OCI-LY3 (cell line): ENCODE measurements around the gene GMPS.

ENCODE experiments used
- H2AFZ ChIP-seq: fragments of 200-600, 300-600 bp; shearing (Covaris generic); 2 replicates; pipeline ENCODE4 v1.6.0; 2014; ENCODE audit warnings: antibody characterized with exemption, low read depth, low read length
- H3K27ac ChIP-seq: fragments of 200-600, 300-600 bp; sonication (generic); 2 replicates; pipeline ENCODE4 v1.5.1; 2014; ENCODE audit warnings: mild to moderate bottlenecking, low read length, moderate library complexity, mixed read lengths
- H3K27me3 ChIP-seq: fragments of 200-600, 300-600 bp; sonication (generic); 2 replicates; pipeline ENCODE4 v1.6.1; 2014; ENCODE audit warnings: low read depth, low read length, mixed read lengths
- H3K36me3 ChIP-seq: fragments of 200-600, 300-600 bp; sonication (generic); replicated peaks from 2 replicates; pipeline ENCODE3; 2014; ENCODE audit warnings: low read depth, low read length, mixed read lengths
- H3K4me1 ChIP-seq: fragments of 300-600, 200-600 bp; sonication (generic); 2 replicates; pipeline ENCODE4 v1.6.1; 2014; ENCODE audit warnings: low read length, mixed read lengths
- H3K4me2 ChIP-seq: fragments of 200-600, 300-600 bp; sonication (generic); 2 replicates; pipeline ENCODE4 v1.6.1; 2014; ENCODE audit warnings: low read length, mixed read lengths
- H3K4me3 ChIP-seq: fragments of 300-600, 200-600 bp; sonication (generic); 2 replicates; pipeline ENCODE4 v1.5.1; 2014; ENCODE audit warnings: antibody characterized with exemption, mild to moderate bottlenecking, low read length, moderate library complexity
- H3K79me2 ChIP-seq: fragments of 300-600, 200-600 bp; shearing (Covaris generic); 2 replicates; pipeline ENCODE4 v1.6.1; 2014; ENCODE audit warnings: mild to moderate bottlenecking, low read length, mixed read lengths
- H3K9ac ChIP-seq: fragments of 300-600, 200-600 bp; shearing (Covaris generic); 2 replicates; pipeline ENCODE4 v1.6.0; 2014; ENCODE audit warnings: mild to moderate bottlenecking, low read length, moderate library complexity
- H3K9me3 ChIP-seq: fragments of 200-600, 300-600 bp; shearing (Covaris generic); 2 replicates; pipeline ENCODE4 v1.6.1; 2014; ENCODE audit warnings: low read length, mixed read lengths; ENCODE audit not compliant: insufficient read depth
- H4K20me1 ChIP-seq: fragments of 200-600, 300-600 bp; sonication (generic); 2 replicates; pipeline ENCODE4 v1.6.1; 2016; ENCODE audit warnings: low read length, mixed read lengths; ENCODE audit not compliant: insufficient read depth
- CTCF ChIP-seq: fragments of 200-600, 300-600 bp; sonication (generic); IDR thresholded peaks from 2 replicates; pipeline ENCODE4 v1.5.1; 2014; ENCODE audit warnings: antibody characterized with exemption, low read length, low read depth
- EZH2phosphoT487 ChIP-seq: fragments of 200-600 bp; shearing (Covaris generic); IDR thresholded peaks from 2 replicates; pipeline ENCODE4 v1.6.1; 2018; ENCODE audit warnings: antibody characterized with exemption, mixed run types, low read depth

GMPS gene

GRCh38 chr3:155972885-155973584 is 102.6 kb downstream of the GMPS start:
- no peaks in the 10 kb centered on the region for H3K27me3 ChIP-seq
- no peaks in the 10 kb centered on the region for H3K9me3 ChIP-seq
- no peaks in the 10 kb centered on the region for H3K79me2 ChIP-seq
- no peak for TF ChIP-seq CTCF
- TF ChIP-seq EZH2phosphoT487 = no peak
- H3K4me1 ChIP-seq = peaks cover 8% of the 10 kb centered on the region
- no peak overlapping the region for H3K27ac ChIP-seq
- peaks cover 4% of the 10 kb centered on the region for H3K36me3 ChIP-seq
- H4K20me1 ChIP-seq = no peaks in the 10 kb centered on the region
- H3K9ac ChIP-seq = no peak overlapping the region
- peak overlapping the region; percentile 42 for H3K4me3 ChIP-seq
- peak overlapping the region; percentile 60 for H3K4me2 ChIP-seq
- H2AFZ ChIP-seq = no peak overlapping the region; the same call in 1 of the 2 replicates

- Histone ChIP-seq H3K36me3 (no peaks in the 10 kb centered on the region), H4K20me1 (no peaks in the 10 kb centered on the region), H2AFZ (no peak overlapping the region), H3K79me2 (no peaks in the 10 kb centered on the region), H3K4me1 (no peaks in the 10 kb centered on the region), H3K4me2 (no peak overlapping the region), H3K4me3 (no peak overlapping the region), H3K9ac (no peak overlapping the region), H3K27me3 (no peaks in the 10 kb centered on the region), H3K27ac (no peak overlapping the region), H3K9me3 (no peaks in the 10 kb centered on the region)
- TF ChIP-seq EZH2phosphoT487 = no peak
- peak; percentile 12; the same call in 1 of the 2 replicates for TF ChIP-seq CTCF
Observed at GRCh38 chr3:155978324-155978723, 107.9 kb downstream of the GMPS start.

GRCh38 chr3:155979746-155980145 is 109.3 kb downstream of the GMPS start:
- no peak overlapping the region for H3K4me3 ChIP-seq
- TF ChIP-seq CTCF = no peak
- TF ChIP-seq EZH2phosphoT487 = no peak
- no peak overlapping the region for H2AFZ ChIP-seq
- H3K9ac ChIP-seq = no peak overlapping the region
- peaks cover 4% of the 10 kb centered on the region for H3K4me1 ChIP-seq
- H3K27ac ChIP-seq = no peak overlapping the region
- no peaks in the 10 kb centered on the region for H3K27me3 ChIP-seq
- H3K9me3 ChIP-seq = no peaks in the 10 kb centered on the region
- H3K79me2 ChIP-seq = no peaks in the 10 kb centered on the region
- no peaks in the 10 kb centered on the region for H3K36me3 ChIP-seq
- no peak overlapping the region for H3K4me2 ChIP-seq
- H4K20me1 ChIP-seq = no peaks in the 10 kb centered on the region

- Histone ChIP-seq H4K20me1 (no peaks in the 10 kb centered on the region), H2AFZ (no peak overlapping the region), H3K27me3 (no peaks in the 10 kb centered on the region), H3K27ac (no peak overlapping the region), H3K36me3 (no peaks in the 10 kb centered on the region), H3K9ac (no peak overlapping the region), H3K4me2 (no peak overlapping the region), H3K79me2 (no peaks in the 10 kb centered on the region), H3K4me3 (no peak overlapping the region), H3K4me1 (peaks cover 4% of the 10 kb centered on the region), H3K9me3 (no peaks in the 10 kb centered on the region)
- TF ChIP-seq CTCF (no peak), EZH2phosphoT487 (no peak)
Observed at GRCh38 chr3:155981669-155982068, 111.2 kb downstream of the GMPS start.
